ENCODE data around the gene MAGOH.

The MAGOH gene

DNA sequence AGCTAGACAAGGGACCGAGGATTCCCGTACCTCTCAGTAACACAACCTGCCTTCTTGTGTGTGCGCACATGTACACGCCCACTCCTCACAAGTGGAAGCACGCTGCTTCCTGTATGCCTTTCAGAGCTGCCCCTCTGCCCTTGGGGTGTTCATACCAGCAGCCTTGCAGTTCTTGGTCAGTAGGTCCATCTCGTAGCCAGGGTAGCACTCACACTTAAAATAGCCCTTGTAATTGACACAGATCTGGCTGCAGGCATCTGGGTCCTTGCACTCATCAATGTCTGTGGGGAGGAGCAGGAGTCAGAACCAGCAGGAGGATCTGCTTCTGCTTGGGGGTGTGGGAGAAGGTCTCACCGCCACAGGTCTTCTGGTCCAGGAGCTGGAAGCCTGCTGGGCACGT, 32.6 kb upstream of the MAGOH start:
- DNase-seq (ENCODE audit: low read depth in 2 of 2), result no peak

DNA sequence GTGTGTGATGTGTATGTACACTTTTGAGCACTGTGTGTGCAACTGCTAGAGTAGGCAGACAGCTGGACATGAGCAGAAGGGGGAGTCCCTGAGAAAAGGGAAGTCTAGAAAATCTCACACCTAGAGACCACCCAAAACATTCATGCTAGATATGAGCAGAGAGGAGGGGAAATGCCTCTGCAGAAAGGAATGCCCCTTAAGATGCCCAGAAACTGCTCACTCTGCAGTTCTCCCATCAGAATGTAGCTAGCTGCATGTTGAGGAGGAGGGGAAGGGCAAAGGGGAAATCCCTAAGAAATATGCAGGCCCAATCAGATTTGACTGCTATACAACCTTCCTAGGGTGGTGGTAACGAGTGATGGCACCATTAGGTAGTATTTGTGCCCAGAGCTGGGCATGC, 31.8 kb upstream of the MAGOH start:
- no peak for DNase-seq (ENCODE audit: low read depth in 2 of 2)

DNA sequence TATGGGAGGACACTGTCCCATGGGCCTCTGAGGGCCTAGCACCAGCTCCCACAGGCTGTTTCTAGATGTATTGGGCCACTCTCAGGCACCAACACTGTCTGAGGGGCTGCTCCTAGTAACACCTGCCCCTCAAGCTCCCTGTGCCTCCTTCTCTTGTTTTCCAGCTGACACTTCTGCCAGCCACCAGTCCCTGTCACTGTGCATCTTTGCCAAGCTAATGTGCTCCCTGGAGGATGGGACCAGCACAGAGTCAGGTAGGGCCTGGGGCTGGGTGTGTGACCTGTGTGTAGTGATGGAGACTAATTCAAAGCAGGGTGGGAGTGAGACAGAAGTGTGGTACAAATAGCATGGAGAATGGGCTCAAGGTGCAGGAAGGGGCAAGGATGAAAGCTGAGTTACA, 29.4 kb upstream of the MAGOH start:
- DNase-seq (ENCODE audit: low read depth in 2 of 2), result no peak

DNA sequence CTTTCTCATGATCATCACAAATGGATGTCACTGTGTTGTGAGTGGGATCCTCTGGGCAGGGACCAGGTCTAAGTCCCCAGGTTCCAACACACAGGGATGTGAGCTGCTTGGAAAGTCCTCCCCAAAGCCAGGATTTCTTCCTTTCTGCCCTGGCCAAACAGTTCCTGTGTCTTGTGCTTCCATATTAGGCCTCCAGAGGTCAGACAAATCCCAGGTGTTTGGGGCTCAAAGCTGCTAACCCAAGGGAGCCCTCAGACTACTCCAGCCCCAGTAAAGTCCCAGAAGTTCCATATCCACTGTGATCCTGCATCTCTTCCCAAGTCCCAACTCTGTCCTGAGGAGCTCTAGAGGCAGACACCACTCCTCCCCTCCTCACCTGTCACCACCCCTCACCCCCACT, 27.7 kb upstream of the MAGOH start:
- DNase-seq (ENCODE audit: low read depth in 2 of 2), result no peak

DNA sequence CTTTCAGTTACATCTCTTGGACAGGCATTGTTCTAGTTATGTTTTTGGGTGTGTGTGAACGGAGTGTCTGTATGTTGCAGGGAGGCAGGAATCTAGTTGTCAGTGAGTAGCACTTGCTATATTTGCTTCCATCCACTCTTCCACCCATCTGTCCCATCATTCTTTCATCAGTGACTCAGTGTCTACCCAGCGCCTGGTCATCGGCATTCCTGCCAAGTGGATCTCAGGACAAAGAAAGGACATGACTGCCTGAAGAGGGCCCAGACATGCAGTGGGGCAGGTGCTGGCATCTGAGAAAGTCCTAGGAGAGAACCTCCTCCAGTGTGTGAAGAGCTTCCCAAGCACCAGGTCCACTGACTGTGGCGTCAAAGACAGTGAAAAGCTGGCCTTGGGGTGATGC, 27.3 kb upstream of the MAGOH start:
- no peak for DNase-seq (ENCODE audit: low read depth in 2 of 2)

DNA sequence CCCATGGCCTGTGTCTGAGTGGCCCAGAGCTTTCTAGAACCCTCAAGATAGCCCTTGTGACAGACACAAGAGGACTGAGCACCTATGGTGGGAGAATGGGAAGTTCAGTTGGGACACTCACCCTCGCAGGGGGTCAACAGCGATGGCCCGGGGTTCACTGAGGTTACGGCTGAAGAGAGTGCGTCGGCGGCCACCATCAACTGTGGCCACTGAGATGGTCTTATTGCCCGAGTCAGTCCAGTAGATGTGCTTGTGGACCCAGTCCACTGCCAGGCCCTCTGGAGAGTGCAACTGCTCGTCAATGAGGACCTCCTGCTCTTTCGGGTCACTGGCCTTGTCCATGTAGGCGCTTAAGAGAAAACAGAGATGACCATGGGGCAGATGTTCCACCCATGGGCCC, 25.7 kb upstream of the MAGOH start:
- no peak for DNase-seq (ENCODE audit: low read depth in 2 of 2)

DNA sequence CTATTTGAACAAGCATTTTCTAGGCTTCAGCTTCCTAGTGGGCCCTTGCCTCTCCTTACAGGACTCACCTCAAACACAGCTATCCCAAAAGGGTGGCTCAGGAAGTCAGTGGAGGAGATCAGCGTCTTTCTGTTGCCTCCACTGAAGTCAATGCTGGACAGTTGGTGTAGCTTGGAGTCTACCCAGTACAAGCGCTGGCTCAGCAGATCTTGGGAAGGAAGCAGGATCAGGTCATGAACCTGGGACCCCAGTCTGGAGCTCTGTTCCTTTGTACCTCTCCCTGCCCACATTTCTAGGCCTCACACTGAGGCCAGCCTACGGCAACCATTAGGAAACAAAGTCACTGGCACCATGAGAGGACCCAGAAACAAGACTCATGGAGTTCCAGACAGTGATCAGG, 23.7 kb upstream of the MAGOH start:
- no peak for DNase-seq (ENCODE audit: low read depth in 2 of 2)

DNA sequence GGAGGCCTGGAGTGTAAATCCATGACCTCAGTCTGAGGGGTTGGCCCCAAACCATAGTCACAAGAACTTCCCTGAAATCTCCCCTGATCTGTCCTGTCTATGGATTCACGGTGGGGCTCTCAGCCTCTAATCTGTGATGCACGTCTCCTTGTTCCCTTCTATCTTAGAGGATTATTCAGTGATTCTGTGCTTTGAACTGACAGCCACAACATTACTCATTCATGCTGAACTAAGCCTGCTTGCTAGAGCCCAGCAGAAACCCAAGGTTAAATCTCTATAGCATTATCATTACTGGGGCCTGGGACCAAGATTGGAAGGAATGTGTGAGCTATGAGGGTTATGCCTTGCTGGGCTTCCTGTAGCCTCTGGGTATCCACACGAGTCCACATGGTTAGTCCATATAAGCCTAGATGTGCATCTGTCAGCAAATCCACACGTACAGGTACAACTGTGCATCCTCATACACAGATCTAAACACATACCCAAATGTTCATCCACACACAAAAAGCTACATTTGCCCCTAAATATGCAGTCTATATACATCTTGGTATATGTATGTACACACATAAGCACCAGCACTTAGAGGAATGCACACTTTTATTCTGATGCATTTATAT, 22.4 kb upstream of the MAGOH start:
- DNase-seq (ENCODE audit: low read depth in 2 of 2), result no peak

DNA sequence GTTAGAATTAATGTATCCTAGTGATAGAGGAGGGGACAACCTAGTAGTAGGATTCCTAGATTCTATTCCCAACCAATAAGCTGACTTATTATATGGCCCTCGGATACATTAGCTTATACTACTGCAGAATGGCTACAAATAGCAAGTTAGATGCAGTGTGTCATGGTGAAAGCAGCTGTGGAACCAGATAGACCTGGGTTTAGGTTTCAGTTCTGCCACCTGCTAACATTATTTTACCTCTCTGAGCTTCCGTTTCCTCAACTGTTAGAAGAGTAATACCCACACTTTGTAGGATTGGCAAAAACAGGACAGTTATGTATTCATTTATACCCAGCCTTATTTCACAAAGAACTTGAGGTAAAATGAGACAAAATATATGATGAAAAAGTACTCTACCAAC, 21.6 kb upstream of the MAGOH start:
- DNase-seq (ENCODE audit: low read depth in 2 of 2), result no peak

DNA sequence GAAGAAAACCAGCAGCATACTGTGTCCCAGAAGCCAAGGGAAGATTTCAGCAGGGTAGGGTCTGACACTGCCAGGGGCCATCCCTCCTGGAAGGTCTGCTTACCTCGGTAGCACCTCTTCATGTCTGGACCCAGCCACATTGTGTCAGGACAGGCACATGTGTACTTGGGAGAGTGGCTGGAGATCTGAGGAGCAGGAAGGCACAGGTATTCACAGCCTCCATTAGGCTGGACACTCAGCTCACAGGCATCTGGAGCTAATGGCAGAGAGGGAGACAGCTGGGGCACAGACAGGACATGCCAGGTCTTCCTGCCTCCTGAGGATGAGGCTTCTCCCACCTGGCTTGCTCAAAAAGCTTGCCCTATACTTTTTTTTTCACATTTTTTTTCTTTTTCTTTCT, 19.9 kb upstream of the MAGOH start:
- DNase-seq (ENCODE audit: low read depth in 2 of 2), result no peak

DNA sequence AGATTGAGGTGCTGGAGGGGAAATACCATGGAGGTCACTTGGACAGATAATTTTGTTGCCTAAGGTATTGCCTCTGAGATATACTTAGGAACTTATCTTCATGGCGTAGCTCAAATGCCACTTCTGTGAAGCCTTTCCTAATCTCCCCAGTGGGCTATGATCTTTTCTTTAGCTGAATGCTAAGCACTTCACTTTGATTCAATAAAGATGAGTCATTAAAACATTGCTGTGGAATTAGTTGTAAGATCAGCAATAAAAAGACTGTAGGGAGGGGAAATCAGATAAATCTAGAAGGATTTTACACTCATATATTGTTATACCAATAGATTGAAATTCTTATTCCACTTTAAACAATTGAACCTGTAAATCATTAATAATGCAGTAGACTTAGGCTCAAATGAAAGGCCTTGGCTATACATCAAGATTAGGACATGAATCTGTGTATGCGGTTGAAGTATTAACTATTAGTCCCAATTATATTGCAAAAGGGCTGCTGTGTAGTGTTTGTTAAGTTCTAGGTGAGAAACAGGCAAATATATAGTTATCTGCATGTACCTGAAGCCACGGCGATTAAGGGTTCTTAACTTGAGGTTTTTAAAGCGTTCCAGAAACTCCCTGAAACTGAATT, 19.2 kb upstream of the MAGOH start:
- DNase-seq (ENCODE audit: low read depth in 2 of 2), result no peak

DNA sequence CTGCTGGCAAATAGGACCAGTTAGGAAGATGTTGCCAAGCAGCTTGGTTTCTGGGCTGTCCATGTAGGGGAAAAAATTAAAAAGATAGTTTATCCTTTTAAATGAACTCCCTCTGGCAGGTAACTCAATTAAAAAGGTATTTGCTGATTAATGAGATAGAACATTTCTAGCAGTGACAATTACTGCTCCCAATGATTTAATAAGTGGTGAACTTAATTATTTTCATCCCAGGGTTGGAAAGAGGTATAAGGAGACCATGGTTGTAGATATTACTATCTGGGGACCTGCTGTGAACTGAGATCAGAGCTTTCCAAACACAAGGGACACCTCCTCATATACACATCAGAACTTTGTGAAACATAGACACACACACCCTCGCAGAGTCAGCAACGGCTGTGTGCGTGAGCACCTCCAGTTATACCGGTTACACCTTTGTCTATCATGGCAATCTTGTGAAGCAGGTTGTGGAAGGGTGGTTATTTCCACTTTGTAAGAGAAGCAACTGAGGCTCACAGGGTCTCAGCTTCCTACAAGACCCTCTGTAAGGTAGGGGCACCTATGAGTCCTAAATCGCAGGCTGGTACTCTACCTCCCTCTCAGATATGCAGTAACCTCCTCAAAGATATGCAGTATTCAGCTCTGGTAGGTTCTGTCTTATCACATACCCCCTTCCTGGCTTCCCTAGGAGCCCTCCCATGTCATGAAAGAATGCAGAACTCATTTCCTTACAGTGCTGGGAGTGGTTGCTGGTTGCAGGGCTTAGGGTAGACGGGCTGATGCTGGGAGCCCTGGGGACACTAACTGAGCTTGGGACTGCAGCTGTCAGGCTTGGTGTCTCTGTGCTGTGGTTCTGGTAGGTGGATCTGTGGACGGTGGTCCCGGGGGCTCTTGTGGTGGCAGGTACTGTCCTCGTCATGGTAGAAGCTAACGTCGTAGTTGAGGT, 18.5 kb upstream of the MAGOH start:
- no peak for DNase-seq (ENCODE audit: low read depth in 2 of 2)

DNA sequence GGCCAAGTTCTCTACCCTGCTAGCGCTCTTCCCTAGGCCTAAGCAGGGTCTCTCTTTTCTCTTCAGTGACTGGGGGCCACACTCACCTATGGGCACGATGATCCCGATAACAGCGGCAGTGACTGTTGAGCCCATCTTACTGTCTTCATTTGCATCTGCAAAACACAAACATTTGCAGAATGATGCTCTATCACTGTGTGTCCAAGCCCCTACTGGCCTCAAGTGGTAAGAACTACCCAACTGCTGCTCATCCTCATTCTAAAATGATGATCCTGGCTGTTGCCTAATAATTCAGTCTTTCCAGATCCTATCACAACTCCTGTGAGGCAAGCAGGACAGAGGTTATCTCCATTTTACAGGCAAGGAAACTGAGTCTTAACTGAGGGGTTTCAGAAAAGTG, 16.7 kb upstream of the MAGOH start:
- DNase-seq (ENCODE audit: low read depth in 2 of 2), result no peak

DNA sequence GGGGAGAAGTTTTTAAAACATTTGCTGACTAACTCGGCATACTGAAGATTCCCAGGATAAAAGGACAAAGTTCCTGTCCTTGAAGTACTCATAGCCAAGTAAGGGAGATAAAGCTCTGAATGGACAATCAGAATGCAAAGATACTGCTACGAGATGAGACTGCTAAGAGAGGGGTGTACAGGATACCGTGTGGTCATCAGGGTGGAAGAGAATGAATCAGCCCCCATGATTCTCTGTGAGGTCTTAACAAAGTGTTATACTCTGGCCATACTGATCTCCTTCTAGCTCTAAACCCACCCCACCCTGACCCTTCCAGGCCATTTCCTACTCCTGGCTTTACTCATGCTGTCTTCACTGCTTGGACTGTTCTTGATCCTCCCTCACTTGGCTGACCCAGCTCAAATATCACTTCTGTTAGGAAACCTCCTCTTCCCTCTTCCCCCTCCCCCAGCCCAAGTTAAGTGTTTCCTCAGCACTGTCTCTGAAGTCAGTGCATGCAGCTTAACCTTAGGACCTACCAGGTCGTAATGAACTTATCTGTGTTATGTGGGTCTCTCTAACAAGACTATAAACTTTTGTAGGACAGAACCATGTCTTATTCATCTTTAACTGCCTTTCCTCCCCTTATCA, 15.8 kb upstream of the MAGOH start:
- DNase-seq (ENCODE audit: low read depth in 2 of 2), result no peak

DNA sequence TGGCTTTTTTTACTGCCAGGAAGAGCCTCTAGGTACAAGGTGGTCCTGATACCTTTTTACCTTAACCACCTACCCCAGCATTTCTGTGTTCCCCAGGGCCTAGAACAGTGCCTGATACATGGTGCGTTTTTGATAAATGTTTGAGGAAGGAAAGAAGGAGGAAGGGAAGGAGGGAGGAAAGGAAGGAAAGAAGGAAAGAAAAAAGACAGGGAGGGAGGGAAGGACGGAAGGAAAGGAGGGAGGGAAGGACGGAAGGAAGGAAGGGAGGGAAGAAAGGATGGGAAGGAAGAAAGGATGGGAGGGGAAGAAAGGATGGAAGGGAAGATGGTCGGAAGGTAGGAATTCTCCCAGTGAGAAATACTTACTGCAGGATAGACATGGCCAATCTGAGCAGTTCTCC, 12.0 kb upstream of the MAGOH start:
- no peak for DNase-seq (ENCODE audit: low read depth in 2 of 2)

DNA sequence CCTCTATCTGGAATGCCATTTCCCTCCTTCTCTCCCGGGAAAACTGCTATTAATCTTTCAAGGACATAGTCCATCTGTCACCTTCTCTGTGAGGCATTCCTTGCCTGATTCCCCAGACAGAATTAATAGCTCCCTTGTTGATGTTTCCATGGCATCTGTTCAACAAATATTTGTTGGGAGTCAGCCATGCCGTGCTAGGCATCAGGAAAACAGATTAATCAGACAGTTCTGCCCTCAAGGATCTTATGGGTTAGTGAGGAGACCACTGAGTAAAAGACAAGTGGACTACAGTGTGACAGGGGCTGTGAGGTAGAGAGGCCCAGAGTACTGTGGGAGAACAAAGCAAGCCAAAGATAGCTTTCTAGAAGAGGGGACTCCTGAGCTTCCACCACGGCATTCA, 11.4 kb upstream of the MAGOH start:
- DNase-seq (ENCODE audit: low read depth in 2 of 2), result no peak

DNA sequence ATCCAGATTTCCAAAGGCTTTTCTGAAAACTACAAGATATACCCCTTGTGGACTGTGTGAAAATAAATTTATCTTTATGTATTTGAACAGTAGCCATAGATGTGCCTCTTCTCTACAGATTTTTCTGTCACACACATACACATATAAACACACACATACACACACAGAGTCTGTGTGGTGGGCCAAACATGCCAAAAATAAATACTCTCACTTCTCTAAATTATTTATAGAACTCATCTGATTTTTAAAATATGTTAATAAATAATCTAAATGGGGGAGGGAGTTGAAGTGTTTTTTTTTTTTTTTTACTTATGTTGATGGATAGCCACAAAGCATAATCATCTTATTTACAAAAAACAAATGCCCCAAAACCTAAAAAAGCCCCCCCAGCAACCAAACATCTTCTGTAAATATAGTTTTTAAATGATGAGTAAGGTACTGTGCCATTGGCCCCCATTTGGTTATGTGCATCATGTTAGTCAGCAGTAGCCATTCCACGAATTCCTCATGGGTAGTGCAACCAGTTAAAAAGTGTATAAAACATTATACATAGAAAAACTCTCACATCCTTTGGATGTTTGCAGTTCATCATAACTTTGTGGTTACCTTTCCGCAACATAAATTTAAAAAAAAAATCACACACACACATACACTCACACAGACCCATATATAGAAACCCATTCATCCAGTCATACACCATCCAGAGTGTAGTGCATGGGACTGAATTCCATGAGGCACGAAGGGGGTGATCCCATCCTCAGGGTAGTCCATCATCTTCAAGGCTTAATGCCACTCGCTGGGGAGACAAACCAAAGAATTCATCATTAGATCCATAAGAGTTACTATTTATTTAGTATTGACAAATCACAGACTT, 8.2 kb upstream of the MAGOH start:
- no peak for DNase-seq (ENCODE audit: low read depth in 2 of 2)

DNA sequence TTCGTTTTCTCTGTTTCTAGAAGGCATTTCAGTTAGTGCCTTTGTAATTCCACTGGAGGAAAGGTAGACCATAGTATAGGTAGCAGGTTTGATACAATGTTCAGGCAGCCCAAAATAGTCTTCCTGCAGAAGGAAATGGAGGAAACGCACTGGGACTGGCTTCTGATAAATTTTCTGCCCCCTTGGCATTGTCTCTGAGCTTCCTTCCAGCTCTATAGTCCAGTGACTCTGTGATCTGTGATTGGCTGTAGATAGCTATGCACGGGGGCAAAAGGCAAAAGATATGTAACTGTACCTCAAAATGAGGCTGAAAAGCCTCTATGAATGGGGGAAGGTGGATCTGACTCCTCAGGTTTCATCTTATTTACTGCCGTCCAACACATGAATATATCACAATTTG, 5.8 kb upstream of the MAGOH start:
- DNase-seq (ENCODE audit: low read depth in 2 of 2), result no peak

DNA sequence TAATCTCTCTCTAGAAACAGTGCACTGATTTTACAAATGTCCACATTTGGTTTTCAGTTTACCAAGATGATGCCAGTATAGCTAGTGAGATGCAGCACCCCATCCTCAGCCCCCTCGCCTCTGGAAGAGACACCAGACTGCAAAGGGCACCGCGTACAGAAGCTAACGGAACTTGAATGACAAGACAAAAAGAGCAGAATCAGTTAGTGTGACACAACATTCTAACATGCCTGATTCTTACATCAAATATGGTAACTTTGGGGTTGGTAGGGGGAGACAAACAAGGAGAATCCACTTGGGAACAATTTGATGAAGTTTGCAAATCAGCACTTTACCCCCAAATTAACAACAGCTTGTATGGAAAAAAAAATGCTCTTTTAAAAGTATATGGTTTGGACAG, 4.1 kb upstream of the MAGOH start:
- no peak for DNase-seq (ENCODE audit: low read depth in 2 of 2)

DNA sequence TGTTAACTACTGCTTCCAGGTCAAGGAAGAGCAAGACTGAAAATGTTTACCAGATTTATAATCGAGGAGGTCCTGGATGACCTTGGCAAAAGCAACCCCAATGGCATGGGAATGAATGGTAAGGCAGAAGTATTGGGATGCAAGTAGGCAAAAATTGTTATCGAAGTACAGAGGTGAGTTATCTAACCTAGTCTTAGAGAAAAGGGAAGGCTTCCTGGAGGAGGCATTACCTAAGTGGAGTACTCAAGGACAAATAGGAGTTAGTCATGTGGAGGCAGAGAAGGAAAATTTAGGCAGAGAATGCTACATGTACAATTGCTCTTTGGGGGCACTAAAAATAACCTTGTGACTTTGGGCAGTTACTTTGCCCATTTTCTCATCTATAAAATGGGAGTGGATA, 3.5 kb upstream of the MAGOH start:
- no peak for DNase-seq (ENCODE audit: low read depth in 2 of 2)

DNA sequence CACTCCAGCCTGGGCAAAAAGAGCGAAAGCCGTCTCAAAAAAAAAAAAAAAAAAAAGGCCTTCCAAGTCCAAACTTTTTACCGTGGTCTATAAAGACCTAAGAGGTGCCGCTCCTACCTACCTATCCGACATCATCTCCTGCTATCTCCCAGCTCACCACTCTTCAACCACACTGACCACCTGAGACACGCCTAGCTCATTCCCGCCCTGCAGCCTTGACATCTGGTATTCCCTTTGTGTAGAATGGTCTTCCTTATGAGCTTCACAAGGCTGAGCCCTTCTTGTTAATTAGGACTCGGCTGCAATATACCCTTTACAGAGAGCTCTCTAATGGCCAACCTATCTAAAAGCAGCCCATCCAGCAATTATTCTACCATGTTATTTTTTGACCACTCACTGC, 680 bp downstream of the MAGOH start:
- no peak for DNase-seq (ENCODE audit: low read depth in 2 of 2)

DNA sequence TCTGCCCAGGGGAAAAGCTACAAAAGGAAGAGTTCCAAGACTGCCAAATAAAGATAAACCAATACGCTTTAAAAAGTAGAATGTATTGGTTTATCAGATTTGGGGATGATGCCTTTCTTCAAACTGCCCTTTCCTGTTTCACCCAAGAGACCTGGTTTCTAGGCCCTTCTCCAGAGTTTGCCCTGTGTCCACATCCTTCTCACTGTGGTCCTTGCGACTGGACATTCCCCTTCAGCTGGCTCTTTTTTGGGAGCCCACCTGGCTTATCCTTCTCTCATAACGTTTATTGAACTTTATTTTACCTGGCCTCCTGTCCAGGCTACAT, 17.4 kb downstream of the MAGOH start:
- no peak for DNase-seq (ENCODE audit: low read depth in 2 of 2)

Data from stimulated activated CD8-positive, alpha-beta memory T cell treated with anti-CD3 and anti-CD28 coated beads, Interleukin-15, amount 100 ng/mL, for 4 hours (primary cell).